ENCODE measurements around the gene NTN5.
"Not testable (repeated sequence)": the region's sequence is repeated elsewhere in the genome, so short reads cannot be mapped to it uniquely, and the experiment has no call there.

NTN5 gene

GRCh38 chr19:48672994-48673393 lies at the start of gene NTN5:
Gene NTN5 (minus strand): TSS chr19:48673017. CDS start chr19:48670986, 2,031 bp downstream.
- no peak for DNase-seq (ENCODE audit: insufficient read length, low spot score)
- FAIRE-seq = no peak
- TF ChIP-seq CTCF (IDR thresholded peaks at IDR 0.05; ENCODE audit: insufficient read depth, missing control alignments) = no peak

- FAIRE-seq = no peak
- no peak for TF ChIP-seq CTCF (IDR thresholded peaks at IDR 0.05; ENCODE audit: insufficient read depth, missing control alignments)
- no peak for DNase-seq (ENCODE audit: insufficient read length, low spot score)
Measured at GRCh38 chr19:48722196-48722708, 49.4 kb upstream of the NTN5 start.

- DNase-seq (ENCODE audit: insufficient read length, low spot score) (peak; percentile 98), FAIRE-seq (peak; percentile 32)
- no peak for TF ChIP-seq CTCF (IDR thresholded peaks at IDR 0.05; ENCODE audit: insufficient read depth, missing control alignments)
Measured at GRCh38 chr19:48720613-48721296, 47.9 kb upstream of the NTN5 start.

GRCh38 chr19:48720251-48720612 lies 47.4 kb upstream of the NTN5 start:
- no peak for TF ChIP-seq CTCF (IDR thresholded peaks at IDR 0.05; ENCODE audit: insufficient read depth, missing control alignments)
- no peak for FAIRE-seq
- DNase-seq (ENCODE audit: insufficient read length, low spot score) = no peak

- no peak for FAIRE-seq
- DNase-seq (ENCODE audit: insufficient read length, low spot score) = no peak
- TF ChIP-seq CTCF (IDR thresholded peaks at IDR 0.05; ENCODE audit: insufficient read depth, missing control alignments) = no peak
Measured at GRCh38 chr19:48719263-48720171, 46.7 kb upstream of the NTN5 start, which contains the start of gene MAMSTR. Gene MAMSTR (minus strand): TSS chr19:48719725. CDS start chr19:48719031, 694 bp downstream.

GRCh38 chr19:48718711-48719231 lies 46.0 kb upstream of the NTN5 start:
- TF ChIP-seq CTCF (IDR thresholded peaks at IDR 0.05; ENCODE audit: insufficient read depth, missing control alignments) = no peak
- no peak for FAIRE-seq
- no peak for DNase-seq (ENCODE audit: insufficient read length, low spot score)

GRCh38 chr19:48718106-48718505 lies 45.3 kb upstream of the NTN5 start:
- DNase-seq (ENCODE audit: insufficient read length, low spot score); FAIRE-seq: not testable (repeated sequence)
